Fibroblast of lung (primary cell): ENCODE data around the gene CLN5. TPM values are rescaled to one million over a fixed set of nuclear protein-coding genes. Genes with fewer than 3 reads are reported as not detected.
"Not testable (repeated sequence)": the region's sequence is repeated elsewhere in the genome, so short reads cannot be mapped to it uniquely, and the experiment has no call there.

ENCODE experiments used
- DNase-seq, 2 donors: peaks; one replicate each; pipeline versions ENCODE4 v3.0.0 to v3.0.0-alpha.2; 2010; ENCODE audit warnings: low read depth in 2 of 2
- H2AFZ ChIP-seq: 2 replicates; pipeline ENCODE4 v1.5.1; 2012; ENCODE audit warnings: low read length, control low read depth, inconsistent platforms
- H3K27ac ChIP-seq: 2 replicates; pipeline ENCODE4 v1.5.1; 2011; ENCODE audit warnings: low read length, control low read depth; ENCODE audit not compliant: insufficient read depth
- H3K27me3 ChIP-seq: 2 replicates; pipeline ENCODE4 v1.5.1; 2011; ENCODE audit warnings: mild to moderate bottlenecking, low read length; ENCODE audit not compliant: control insufficient read depth, insufficient read depth
- H3K36me3 ChIP-seq: 2 replicates; pipeline ENCODE4 v1.5.1; 2011; ENCODE audit warnings: low read length; ENCODE audit not compliant: control insufficient read depth, insufficient read depth
- H3K4me1 ChIP-seq: 2 replicates; pipeline ENCODE4 v1.5.1; 2011; ENCODE audit warnings: low read length; ENCODE audit not compliant: control insufficient read depth, insufficient read depth; ENCODE audit errors: extremely low read depth
- H3K4me2 ChIP-seq: 2 replicates; pipeline ENCODE4 v1.5.1; 2011; ENCODE audit warnings: low read length, control low read depth; ENCODE audit not compliant: insufficient read depth; ENCODE audit errors: extremely low read depth
- H3K4me3 ChIP-seq, 4 experiments: fragments of 200-600 bp in 1 of 4; sonication (generic) in 1 of 4; replicated peaks in 1 of 4; 2 replicates each; pipeline ENCODE4 v1.5.1; 2011 to 2016; ENCODE audit warnings: low read length in 4 of 4, low read depth in 3 of 4, mild to moderate bottlenecking in 3 of 4, control low read depth in 2 of 4, inconsistent platforms in 1 of 4, mixed read lengths in 1 of 4; ENCODE audit not compliant: insufficient read depth in 1 of 4; ENCODE audit errors: control extremely low read depth in 1 of 4
- H3K79me2 ChIP-seq: 2 replicates; pipeline ENCODE4 v1.5.1; 2012; ENCODE audit warnings: mild to moderate bottlenecking, low read length, inconsistent platforms; ENCODE audit not compliant: control insufficient read depth, insufficient read depth
- H3K9ac ChIP-seq: 2 replicates; pipeline ENCODE4 v1.5.1; 2011; ENCODE audit warnings: mild to moderate bottlenecking, low read length, control low read depth; ENCODE audit not compliant: insufficient read depth
- H3K9me3 ChIP-seq: 2 replicates; pipeline ENCODE4 v1.5.1; 2012; ENCODE audit warnings: low read depth, low read length; ENCODE audit not compliant: control insufficient read depth, insufficient read depth
- H4K20me1 ChIP-seq: 2 replicates; pipeline ENCODE4 v1.5.1; 2011; ENCODE audit warnings: low read length; ENCODE audit not compliant: control insufficient read depth, insufficient read depth; ENCODE audit errors: extremely low read depth
- CTCF ChIP-seq, 2 donors: IDR thresholded peaks in 1 of 2; conservative IDR thresholded peaks in 1 of 2; 1 replicate in 1 of 2; 2 replicates in 1 of 2; pipeline ENCODE4 v1.5.1; 2011 to 2012; ENCODE audit warnings: low read length in 2 of 2, control low read depth in 1 of 2, inconsistent platforms in 1 of 2, low read depth in 1 of 2, mild to moderate bottlenecking in 1 of 2
- EZH2 ChIP-seq: IDR thresholded peaks from 2 replicates; pipeline ENCODE4 v1.5.1; 2012; ENCODE audit warnings: low read length, control low read depth, mild to moderate bottlenecking; ENCODE audit errors: missing control alignments
- polyA plus RNA-seq, 2 donors: library from polyadenylated mRNA; depleted of rRNA in 1 of 2; stranded (reverse) in 1 of 2; unstranded in 1 of 2; fragments of >200 nt; gene quantifications; 2 replicates each; pipeline ENCODE4 v1.2.1, GENCODE V29; 2011 to 2012; ENCODE audit warnings: missing spikeins in 1 of 2
- total RNA-seq: library from RNA; depleted of rRNA; stranded (reverse); fragments of >200 nt; gene quantifications from 2 replicates; pipeline ENCODE4 v1.2.1, GENCODE V29; 2014

CLN5 gene
- total and polyA plus RNA-seq, 2 donors (not counting 1 experiment from before 2014, with no cell fraction given): 30.0 to 37.8 TPM

GRCh38 chr13:77001963-77002587 is 10.2 kb downstream of the CLN5 start:
- no peaks in the 10 kb centered on the region for H3K36me3 ChIP-seq
- no peaks in the 10 kb centered on the region for H3K9me3 ChIP-seq
- H3K4me2 ChIP-seq: peak overlapping the region; percentile 29

GRCh38 chr13:77002590-77003190 is 10.8 kb downstream of the CLN5 start:
- Histone ChIP-seq H3K9me3 (no peaks in the 10 kb centered on the region), H3K79me2 (peaks cover 7% of the 10 kb centered on the region), H4K20me1 (no peaks in the 10 kb centered on the region), H3K27ac (no peak overlapping the region), H3K4me3 (no peak overlapping the region), H3K4me2 (no peak overlapping the region), H3K4me1 (no peaks in the 10 kb centered on the region), H2AFZ (no peak overlapping the region), H3K9ac (no peak overlapping the region), H3K36me3 (peaks cover 2% of the 10 kb centered on the region), H3K27me3 (no peaks in the 10 kb centered on the region)
- DNase-seq: peak; percentile 24 to 61
- peak; percentile 62 to 81 for TF ChIP-seq CTCF (conservative IDR thresholded peaks at IDR 0.05 in 1 of 2, IDR thresholded peaks at IDR 0.05 in 1 of 2; ENCODE audit: low read depth in 1 of 2, low read length in 2 of 2)
- TF ChIP-seq EZH2: no peak

More at GRCh38 chr13:77001963-77002587, 10.2 kb downstream of the CLN5 start:
- no peak overlapping the region for H2AFZ ChIP-seq
- no peaks in the 10 kb centered on the region for H4K20me1 ChIP-seq
- H3K4me1 ChIP-seq: no peaks in the 10 kb centered on the region
- H3K27ac ChIP-seq: no peak overlapping the region
- H3K9ac ChIP-seq: no peak overlapping the region
- no peak overlapping the region for H3K4me3 ChIP-seq
- DNase-seq: peak in 1 of 2 donors; percentile 11
- TF ChIP-seq CTCF (conservative IDR thresholded peaks at IDR 0.05 in 1 of 2, IDR thresholded peaks at IDR 0.05 in 1 of 2; ENCODE audit: low read depth in 1 of 2, low read length in 2 of 2) (no peak), EZH2 (no peak)
- no peaks in the 10 kb centered on the region for H3K27me3 ChIP-seq
- peaks cover 4% of the 10 kb centered on the region for H3K79me2 ChIP-seq

- H3K27ac ChIP-seq, H4K20me1 ChIP-seq, H3K36me3 ChIP-seq, H3K4me2 ChIP-seq, DNase-seq, H3K4me1 ChIP-seq, H3K4me3 ChIP-seq, H3K9ac ChIP-seq, H3K9me3 ChIP-seq, H2AFZ ChIP-seq, H3K27me3 ChIP-seq: not testable (repeated sequence)
- peaks cover 21% of the 10 kb centered on the region for H3K79me2 ChIP-seq
These were observed 16.5 kb downstream of the CLN5 start for GRCh38 chr13:77008337-77008736.
